Tongue (tissue), 2 donors: ENCODE results near the gene PAK6. TPM values are rescaled to one million over a fixed set of nuclear protein-coding genes. Genes with fewer than 3 reads are reported as not detected.

Source experiments
- DNase-seq: peaks from one replicate; pipeline ENCODE4 v3.0.0-alpha.2; 2015
- total RNA-seq: library from RNA; depleted of rRNA; stranded (reverse); fragments of >200 nt; gene quantifications from one replicate; pipeline ENCODE4 v1.2.3, GENCODE V29; 2014

Gene PAK6
- 2.5 TPM for total RNA-seq

DNA sequence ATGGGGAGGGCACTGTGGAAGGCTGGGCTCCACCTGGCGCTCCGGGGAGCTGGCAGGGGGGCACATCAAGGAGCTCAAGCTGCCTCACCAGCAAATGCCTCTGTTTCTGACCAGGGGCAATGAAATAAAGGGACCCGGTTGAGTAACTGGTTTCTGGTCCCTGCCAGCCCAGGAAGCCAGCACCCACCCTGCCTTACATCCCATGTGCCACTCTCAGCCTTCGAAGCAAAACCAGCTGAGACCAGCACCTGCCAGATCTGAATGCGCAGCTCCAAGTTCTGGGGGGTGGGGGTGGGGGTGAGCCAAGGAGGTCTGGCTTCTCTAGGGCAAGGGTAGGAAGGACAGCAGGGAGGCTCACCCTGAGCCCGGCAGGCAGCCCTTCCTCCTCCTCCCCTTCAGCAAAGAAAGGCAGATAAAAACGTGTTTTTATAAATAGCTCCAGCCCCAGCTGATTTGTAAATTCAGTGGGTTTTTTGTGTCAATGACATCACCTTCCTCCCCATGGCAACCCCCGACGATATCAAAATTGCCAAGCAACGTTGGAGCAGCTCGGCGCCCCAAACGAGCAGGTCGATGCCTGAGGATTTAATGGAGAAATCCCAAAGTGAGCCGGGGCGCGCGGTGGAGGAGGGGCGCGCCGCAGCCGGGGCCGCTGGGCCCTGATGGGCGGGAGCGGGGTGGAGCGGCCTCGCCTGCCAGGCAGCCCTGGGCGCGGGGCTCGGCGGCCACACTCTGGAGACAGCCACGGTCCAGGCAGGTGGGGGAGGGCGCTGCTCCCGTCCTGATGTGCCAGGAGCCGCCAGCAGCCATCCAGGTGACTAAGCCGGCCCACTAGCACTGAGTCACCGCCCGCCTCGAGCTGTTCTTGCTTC, at the start of gene PAK6:
Gene PAK6, plus strand, starts transcription at position 532 of the 872 bp plus-strand sequence. CDS start 25,723 bp downstream, outside the sequence.
- peak; percentile 58 for DNase-seq

DNA sequence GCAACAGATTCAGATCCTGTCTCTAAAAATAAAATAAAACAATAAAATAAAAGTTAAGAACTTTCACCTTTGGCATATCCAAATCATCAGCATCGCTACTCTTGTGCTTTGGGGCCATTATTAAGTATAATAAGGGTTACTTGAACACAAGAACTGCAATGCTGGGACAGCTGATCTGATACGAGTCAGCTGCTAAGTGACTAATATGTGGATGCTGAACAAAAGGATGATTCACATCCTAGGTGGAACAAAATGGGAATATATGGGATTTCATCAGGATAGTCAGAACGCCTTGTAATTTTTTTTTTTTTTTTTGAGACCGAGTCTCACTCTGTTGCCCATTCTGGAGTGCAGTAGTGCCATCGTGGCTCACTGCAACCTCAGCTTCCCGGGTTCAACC, 48.3 kb upstream of the PAK6 start:
- no peak for DNase-seq

DNA sequence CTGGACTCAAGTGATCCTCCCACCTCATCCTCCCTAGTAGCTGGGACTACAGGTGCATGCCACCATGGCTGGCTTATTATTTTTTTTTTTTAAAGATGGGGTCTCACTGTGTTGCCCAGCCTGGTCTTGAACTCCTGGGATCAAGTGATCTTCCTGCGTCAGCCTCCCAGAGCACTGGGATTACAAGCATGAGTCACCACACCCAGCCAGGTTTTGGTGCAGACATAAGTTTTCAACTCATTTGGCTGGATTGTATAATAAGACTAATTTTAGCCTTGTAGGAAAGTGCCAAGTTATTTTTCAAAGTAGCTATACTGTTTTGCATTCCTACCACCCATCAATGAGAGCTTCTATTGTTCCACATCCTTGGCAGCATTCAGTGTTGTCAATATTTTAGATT, 45.9 kb upstream of the PAK6 start:
- no peak for DNase-seq

DNA sequence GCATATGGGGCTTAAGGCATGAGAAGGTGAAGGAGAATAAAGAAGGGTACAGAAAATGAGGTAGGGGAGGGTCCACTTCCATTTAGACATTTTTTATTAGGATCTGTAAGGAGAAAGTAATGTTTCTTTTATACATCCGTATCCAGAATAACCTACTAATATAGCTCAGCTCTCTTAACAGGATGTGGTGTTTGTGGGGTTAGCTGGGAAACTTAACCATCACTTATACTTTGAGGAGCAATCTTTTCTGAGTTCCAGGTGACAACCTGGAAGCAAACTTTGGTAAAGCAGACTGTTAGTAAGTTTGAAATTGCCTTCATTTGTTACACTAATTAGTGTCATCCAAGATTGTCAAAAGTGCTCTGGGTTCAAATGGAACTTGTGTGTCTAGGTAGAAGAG, 41.4 kb upstream of the PAK6 start:
- DNase-seq = no peak

DNA sequence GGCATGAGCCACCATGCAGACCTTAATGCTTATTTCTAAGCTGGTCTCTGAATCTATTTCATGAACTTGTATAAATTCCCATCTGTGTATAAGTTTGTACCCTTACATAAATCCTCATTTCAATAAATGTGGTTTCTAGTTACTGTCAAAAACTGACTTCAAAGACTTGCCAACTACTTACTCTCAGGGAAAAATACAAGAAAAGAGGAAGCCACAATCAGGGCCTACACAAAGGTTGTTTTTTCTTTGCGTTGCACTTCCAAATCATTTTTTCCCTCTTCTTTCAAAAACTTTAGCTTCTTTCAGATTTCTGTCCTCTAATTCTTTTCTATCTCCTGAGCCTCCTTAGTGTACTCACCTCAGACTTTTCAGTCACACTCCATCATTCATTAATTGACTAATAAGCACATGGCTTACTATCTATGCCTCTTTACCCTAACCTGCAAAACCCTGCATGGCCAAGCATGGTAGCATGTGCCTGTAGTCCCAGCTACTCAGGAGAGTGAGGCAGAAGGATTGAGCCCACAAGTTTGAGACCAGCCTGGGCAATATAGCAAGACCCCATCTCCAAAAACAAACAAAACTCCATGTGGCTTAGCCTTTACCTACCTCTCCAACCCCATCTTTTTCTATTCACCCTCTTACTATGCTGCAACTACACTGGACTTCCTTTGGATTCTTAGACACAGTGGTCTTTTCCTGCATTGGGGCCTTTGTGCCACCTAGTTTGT, 40.3 kb upstream of the PAK6 start:
- DNase-seq = no peak

DNA sequence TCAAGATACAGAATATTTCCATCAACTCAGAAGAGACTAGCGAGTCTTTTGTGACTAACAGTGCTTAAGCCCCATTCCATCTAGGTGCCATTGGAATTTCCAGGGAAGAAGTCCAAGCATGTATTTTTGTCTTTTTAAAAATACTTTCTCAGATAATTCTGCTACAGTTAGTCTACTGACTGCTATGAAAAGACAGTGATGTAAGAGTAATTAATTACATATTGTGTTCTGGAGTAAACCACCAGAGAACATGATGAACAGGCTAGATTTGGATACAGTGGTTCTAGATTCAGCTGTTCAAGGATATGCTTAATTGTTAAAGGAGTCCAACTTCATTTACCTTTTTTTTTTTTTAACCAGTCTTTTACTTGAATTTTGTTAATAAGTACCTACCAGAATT, 34.8 kb upstream of the PAK6 start:
- DNase-seq = no peak

DNA sequence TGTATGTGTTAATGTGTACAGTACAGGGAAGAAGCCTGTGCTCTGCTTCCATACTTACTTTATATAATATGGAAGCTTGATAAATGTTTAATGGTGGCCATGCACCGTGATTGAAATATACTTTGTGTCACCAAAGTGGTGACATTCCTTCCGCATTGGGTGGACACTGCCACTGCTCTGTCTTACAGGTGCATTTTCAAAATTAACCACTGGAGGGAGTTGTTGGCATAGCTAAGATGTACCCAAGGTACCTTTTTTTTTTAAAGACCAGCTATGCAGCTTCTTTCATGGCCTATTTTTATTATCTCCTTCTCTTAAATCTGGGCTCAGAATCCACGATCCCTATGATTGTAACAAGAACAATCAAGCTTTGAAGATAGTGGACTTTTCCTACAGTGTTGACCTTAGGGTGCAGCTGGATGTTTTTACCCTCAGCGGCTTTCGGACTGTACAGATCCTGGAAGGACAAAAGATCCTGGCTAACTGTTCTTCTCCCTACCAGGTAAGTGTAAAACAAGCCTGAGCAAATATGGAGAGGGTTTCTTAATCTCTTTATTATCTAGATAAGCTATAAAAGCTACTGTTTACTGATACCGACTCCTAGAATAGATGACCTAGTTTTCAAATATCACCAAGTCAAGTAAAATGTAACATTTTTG, 21.6 kb upstream of the PAK6 start:
- peak; percentile 87 for DNase-seq

DNA sequence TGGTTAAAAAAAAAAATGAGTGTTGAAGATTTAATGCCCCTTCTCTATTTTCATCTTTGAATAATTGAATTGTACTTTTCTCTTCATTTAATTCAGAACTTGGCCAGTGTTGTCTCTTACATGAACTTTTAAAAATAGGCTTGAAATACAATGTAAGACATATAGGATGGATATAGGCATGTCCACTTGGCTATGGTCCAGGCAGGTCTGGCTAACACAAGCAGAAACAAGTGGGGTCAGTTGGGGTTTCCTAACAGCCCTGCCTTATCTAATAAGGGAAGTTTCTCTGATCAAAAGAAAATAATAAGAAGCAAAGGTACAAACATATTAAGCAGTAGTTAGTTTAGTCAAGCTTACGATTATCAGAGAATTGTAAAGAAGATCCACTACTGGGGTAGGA, 19.1 kb upstream of the PAK6 start:
- no peak for DNase-seq

DNA sequence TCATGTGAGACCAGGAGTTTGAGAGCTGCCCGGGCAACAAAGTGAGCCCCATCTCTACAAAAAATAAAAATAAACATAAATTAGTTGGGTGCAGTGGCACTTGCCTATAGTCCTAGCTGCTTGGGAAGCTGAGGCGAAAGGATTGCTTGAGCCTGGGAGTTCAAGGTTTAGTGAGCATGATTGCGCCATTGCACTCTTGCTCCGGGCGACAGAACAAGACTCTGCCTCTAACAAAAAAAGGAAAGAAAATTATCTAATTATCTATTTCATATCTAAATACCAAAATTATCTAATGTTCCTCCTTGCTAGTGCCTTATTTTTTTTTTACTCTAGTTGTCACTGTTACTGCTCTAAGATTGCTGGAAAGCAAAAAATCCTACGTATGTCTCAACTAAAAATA, 16.7 kb upstream of the PAK6 start:
- DNase-seq = no peak

DNA sequence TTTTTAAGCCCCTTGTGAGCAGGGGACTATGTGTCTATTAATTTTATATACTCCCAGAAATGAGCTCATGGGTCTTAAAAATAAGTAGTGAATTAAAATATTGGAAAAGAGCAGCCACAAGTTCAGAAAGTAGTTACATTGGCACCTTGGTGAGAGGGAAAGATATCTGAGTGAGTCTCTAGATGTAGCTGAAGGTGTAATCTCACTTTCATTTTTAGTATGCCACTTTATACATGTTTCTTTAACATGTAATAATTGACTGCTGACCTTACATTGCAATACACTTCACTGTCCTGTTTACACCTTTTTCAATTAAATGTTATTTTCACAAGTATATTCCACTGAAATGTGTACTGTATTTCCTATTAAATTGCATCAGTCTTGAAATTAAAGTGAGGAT, 12.1 kb upstream of the PAK6 start:
- no peak for DNase-seq

DNA sequence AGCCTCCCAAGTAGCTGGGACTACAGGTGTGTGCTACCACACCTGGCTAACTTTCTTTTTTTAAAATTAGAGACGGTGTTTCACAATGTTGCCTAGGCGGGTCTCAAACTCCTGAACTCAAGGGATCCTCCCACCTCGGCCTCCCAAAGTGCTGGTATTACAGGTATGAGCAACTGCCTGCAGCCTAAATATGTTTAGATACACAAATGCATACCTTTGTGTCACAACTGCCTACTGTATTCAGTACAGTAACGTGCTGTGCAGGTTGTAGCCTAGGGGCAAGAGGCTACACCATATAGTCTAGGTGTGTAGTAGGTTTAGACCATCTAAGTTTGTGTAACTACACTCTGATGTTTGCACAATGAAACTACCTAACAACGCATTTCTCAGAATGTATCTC, 9.5 kb upstream of the PAK6 start:
- DNase-seq = no peak

DNA sequence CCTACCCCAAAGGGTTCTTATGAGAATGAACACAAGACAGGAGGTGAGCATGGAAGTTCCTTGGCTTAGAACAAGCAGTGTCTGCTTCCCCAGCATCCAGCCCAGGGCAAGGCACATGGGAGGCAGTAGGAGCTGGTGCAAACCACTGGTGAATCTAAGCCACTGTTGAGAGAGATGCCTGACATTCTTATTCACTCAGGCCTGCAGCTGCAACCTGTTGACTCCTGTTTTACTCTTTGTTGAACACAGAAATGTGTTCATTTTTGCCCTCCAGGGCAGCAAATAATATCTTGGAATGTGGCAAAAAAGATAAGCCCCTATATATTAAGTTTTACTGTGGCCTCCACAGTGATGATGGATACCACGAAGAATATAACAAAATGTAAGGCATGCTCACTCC, 8.9 kb upstream of the PAK6 start:
- no peak for DNase-seq

DNA sequence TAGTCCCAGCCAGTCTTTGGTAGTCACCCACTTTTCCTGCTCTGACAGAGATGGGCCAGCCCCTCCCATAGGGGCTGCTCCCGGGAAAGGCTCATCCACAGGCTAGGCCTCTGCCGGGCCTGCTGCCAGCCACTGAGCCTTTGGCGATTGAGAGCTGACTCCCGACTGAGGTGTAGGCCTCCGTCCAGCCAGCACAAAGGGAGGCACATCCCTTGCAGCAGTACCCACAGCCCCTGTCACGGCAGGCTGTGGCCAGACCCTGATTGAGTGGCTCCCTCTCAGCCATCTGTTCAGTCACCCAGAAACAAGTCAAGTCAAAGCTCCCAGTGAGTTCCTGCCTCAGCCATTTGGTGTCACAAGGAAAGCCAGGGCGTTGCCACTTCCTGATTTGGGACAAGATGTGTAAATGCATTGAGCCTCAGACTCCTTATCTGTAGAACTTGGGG, 6.2 kb upstream of the PAK6 start:
- DNase-seq = no peak

DNA sequence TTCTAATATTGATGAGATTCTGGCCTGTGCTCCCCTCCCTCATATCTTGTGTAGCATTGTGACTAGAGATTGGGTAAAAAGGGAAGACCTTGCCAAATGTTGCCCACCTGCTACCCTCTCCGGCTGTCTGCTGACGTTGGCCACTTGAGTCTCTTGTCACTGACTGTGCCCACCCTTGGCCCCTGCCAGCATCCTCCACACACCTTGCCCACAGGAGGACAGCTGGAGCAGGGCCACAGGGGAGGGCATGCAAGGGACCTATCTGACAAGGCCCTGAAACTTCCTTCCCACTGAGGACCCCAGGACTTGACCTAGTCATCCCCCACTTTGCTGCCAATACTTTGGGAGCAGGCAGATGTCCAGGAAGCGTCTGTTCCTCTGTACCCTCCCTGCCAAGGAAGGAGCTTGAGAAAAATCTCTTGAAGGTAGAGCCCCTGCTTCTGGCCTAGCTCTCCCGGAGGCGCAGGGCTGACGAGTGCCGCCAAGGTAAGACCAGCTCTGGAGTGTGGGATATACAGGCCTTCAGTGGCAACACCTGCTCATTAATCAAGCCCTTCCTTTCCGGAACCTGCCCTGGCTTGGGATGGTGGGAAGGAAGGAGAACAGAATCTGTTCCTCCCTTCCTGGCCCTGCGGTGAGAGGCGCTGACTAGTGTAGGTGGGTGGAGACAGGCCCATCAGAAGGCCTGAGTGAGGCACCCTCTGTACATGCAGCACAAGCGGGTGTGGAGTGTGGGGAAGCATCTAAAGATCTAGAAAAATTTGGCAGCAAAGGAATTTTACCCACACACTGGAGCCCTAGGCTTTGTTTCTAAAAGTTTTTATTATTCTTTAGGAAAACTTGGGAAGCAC, 4.9 kb upstream of the PAK6 start:
- DNase-seq = no peak

DNA sequence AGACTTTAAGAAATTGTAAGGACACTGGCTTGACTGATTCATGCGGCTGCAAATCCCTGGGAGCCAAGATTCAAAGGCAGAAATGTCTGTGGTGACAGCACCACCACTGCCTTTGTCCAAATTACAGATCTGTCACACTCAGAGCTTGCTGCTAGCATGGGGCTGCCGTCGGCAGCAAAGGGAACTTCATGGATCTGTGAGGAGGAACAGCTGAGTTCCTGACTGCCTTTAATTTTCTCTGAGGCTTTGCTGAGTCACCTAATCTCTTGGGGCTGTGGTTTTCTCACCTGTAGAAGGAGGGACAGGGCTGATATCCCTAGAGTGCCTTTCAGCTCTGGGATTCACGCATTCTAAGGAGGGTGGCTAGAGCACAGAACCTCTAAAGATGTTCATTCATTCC, 4.1 kb upstream of the PAK6 start:
- DNase-seq = no peak

DNA sequence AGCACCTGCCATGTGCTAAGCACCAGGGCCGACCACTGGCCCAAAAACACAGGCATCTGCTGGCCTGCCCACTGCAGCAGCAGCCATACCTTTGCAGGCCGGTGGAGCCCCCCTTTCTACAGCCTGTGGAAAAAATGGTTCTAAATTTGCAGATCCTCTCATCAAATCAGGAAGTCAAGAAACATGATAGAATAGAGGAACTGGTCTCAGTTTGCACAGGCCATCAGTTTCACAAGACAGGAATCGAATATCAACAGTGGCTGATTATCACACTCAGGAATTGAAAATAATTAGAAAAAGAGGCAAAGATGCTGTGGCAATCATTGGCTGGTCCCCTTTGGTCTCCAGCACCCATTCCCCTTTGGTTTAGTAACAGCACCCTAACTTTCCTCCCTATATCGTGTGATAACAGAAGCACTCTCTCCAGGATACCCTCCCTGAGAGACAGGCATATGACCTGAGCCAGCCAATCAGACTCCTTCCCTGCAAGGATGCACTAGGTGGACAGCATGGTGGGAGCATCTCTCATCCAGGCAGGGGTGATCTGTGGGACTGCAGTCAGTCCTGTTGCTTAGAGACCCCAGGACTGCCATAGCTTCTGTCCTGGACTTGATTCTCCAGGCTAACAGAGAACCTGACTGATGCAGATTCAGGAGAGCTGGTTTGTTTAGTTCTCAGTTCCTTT, 3.5 kb upstream of the PAK6 start:
- DNase-seq = no peak

DNA sequence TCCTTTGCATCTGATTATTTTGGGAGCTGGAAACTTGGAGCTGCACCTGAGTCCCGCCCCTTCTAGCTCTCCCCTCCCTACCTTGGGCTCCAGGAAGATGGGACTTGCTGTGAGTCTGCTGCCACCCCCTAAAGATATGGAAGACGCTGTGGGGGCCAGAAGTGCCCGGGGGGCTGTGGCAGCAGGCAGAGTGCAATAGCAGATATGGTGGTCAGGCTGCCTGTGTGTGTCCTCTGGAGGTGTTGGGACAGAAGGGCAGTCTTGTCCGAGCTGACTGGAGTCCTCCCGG, 485 bp downstream of the PAK6 start:
- no peak for DNase-seq

DNA sequence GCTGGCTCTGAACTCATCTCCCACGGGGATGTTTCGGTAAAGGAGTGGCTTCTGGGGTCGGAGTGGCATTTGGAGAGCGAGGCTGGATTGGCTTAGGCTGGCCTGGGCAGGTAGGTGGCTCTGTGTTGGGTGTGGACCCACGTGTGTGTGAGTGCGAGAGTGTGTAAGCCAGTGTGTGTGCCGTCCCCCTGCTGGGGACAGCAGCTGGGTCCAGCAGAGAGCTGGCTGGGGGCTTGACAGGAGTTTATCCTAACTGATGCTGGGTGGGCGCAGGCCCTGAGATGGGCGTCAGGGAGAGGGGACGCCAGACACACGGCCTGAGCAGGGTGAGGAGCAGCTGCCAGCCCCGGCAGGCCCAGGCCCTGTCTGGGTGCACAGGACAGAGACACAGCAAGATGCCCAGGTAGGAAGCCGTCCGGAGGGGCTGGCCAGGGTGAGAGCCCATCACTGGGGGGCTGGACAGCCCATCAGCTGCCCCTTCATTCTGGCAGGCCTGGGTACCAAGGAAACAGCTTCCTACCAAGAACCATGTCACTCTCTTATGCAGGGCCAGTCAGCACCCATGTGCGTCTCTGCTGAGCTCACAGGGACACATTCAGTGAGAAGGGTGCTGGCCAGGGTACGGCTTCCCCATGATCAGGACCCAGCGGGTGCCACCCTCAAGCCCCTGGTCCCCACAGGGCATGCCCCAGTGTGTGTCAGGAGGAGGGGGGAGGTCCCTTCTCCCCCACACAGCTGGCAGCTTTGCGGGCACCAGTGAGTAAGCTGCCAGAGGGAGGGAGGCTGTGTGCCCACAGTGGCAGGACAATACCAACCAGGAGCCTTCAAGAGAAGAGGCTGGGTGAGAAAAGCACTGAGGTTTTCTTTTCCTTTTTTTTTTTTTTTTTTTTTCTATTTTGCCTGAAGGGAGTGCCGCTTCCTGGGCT, 1.1 kb downstream of the PAK6 start:
- DNase-seq = no peak

DNA sequence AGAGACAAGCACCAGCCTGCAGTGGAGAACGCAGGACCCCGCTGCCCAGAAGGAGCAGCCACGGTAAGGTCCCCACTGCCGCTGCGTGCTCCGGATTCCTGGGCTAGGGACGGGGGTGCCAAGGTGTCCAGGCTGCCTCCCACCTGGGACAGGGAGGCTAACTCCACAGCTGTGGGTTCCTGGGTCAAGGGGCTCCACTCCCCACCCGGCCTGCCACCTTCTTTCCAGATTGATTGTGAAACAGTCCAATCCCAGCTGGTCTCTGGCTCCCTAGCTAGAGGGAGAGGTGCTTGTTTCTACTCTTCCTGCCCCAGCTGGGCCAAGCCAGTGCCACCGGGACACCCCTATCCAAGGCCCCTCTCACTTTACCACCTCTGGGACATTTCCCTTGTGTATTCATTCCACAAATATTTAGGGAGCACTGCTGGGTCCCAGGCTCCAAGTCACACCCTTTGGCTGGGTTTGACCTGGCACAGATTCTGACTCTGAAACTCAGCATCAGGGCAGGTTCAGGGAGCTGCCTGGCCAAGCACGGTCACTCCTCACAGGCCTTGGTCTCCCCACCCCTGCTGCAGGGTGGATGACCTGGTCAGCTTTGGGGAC, 1.9 kb downstream of the PAK6 start:
- no peak for DNase-seq
